Measurements from ENCODE around the gene S100A7A. TPM values are rescaled to one million over a fixed set of nuclear protein-coding genes. Genes with fewer than 3 reads are reported as not detected.

Gene S100A7A
- total and polyA plus RNA-seq, 2 donors (not counting 1 experiment from before 2014, with no cell fraction given), result not detected

GRCh38 chr1:153431427-153431826 lies 15.1 kb downstream of the S100A7A start:
- no peaks in the 10 kb centered on the region for H3K9me3 Mint-ChIP-seq (ENCODE audit: insufficient read depth)
- Histone ChIP-seq H3K36me3 (replicated peaks in 1 of 2; ENCODE audit: control extremely low read depth in 1 of 2, control insufficient read depth in 1 of 2, extremely low read depth in 1 of 2, insufficient read depth in 2 of 2, low read length in 1 of 2) (no peaks in the 10 kb centered on the region), H3K27me3 (replicated peaks in 1 of 4; ENCODE audit: control extremely low read depth in 1 of 4, control insufficient read depth in 3 of 4, insufficient read depth in 4 of 4, low read length in 3 of 4) (peaks cover 0 to 10% (median under 1%) of the 10 kb centered on the region in 4 experiments), H3K9ac (ENCODE audit: low read length) (no peak overlapping the region), H3K79me2 (ENCODE audit: control insufficient read depth, insufficient read depth, low read length) (no peaks in the 10 kb centered on the region), H3K4me3 (ENCODE audit: control extremely low read depth in 1 of 5, extremely low read depth in 1 of 5, insufficient read depth in 1 of 5, low read depth in 2 of 5, low read length in 4 of 5) (no peak overlapping the region), H3K27ac (ENCODE audit: low read length in 2 of 2) (no peak overlapping the region), H3K9me3 (ENCODE audit: control extremely low read depth in 1 of 3, control insufficient read depth in 2 of 3, insufficient read depth in 1 of 3, low read length in 2 of 3) (no peaks in the 10 kb centered on the region), H4K20me1 (ENCODE audit: control insufficient read depth, insufficient read depth, low read length, poor library complexity, severe bottlenecking) (no peaks in the 10 kb centered on the region), H2AFZ (ENCODE audit: insufficient read depth, low read depth, low read length, poor library complexity, severe bottlenecking) (no peak overlapping the region), H3K4me1 (ENCODE audit: control insufficient read depth in 2 of 2, insufficient read depth in 2 of 2, low read length in 2 of 2) (no peaks in the 10 kb centered on the region), H3K4me2 (replicated peaks; ENCODE audit: low read depth, low read length, poor library complexity, severe bottlenecking) (no peak overlapping the region)
- no peaks in the 10 kb centered on the region for H3K4me1 Mint-ChIP-seq
- H3K27me3 Mint-ChIP-seq, result peaks cover 41% of the 10 kb centered on the region
- intact Hi-C loops (cut with micrococcal nuclease), result no loop called here
- DNase-seq, result no peak
- H3K4me3 Mint-ChIP-seq, result no peak overlapping the region
- ATAC-seq (ENCODE audit: low read depth), result no peak
- TF ChIP-seq CTCF (IDR thresholded peaks at IDR 0.05) (no peak), EZH2 (IDR thresholded peaks at IDR 0.05; ENCODE audit: borderline replicate concordance, insufficient read depth, low read depth, low read length, poor library complexity, severe bottlenecking) (no peak)
- no peak overlapping the region for H3K27ac Mint-ChIP-seq
- POLR2A ChIA-PET, result no interaction called here
- WGBS (ENCODE audit: insufficient coverage), result no CpG with 5 or more reads among the region's 3 CpGs
- CTCF ChIA-PET, result no interaction called here

- Mint-ChIP-seq H3K4me1 (no peaks in the 10 kb centered on the region), H3K9me3 (ENCODE audit: insufficient read depth) (no peaks in the 10 kb centered on the region), H3K27ac (no peak overlapping the region), H3K27me3 (peaks cover 38% of the 10 kb centered on the region), H3K4me3 (no peak overlapping the region)
- H3K36me3 ChIP-seq (replicated peaks in 1 of 2; ENCODE audit: control extremely low read depth in 1 of 2, control insufficient read depth in 1 of 2, extremely low read depth in 1 of 2, insufficient read depth in 2 of 2, low read length in 1 of 2), result no peaks in the 10 kb centered on the region
- DNase-seq, result no peak
- H3K27ac ChIP-seq (ENCODE audit: low read length in 2 of 2), result no peak overlapping the region
- H3K4me1 ChIP-seq (ENCODE audit: control insufficient read depth in 2 of 2, insufficient read depth in 2 of 2, low read length in 2 of 2), result no peaks in the 10 kb centered on the region
- ATAC-seq (ENCODE audit: low read depth), result no peak
- no peaks in the 10 kb centered on the region for H3K79me2 ChIP-seq (ENCODE audit: control insufficient read depth, insufficient read depth, low read length)
- peaks cover 0 to 10% (median under 1%) of the 10 kb centered on the region in 4 experiments for H3K27me3 ChIP-seq (replicated peaks in 1 of 4; ENCODE audit: control extremely low read depth in 1 of 4, control insufficient read depth in 3 of 4, insufficient read depth in 4 of 4, low read length in 3 of 4)
- POLR2A ChIA-PET, result no interaction called here
- H2AFZ ChIP-seq (ENCODE audit: insufficient read depth, low read depth, low read length, poor library complexity, severe bottlenecking), result no peak overlapping the region
- H3K4me3 ChIP-seq (ENCODE audit: control extremely low read depth in 1 of 5, extremely low read depth in 1 of 5, insufficient read depth in 1 of 5, low read depth in 2 of 5, low read length in 4 of 5), result no peak overlapping the region
- no peaks in the 10 kb centered on the region for H3K9me3 ChIP-seq (ENCODE audit: control extremely low read depth in 1 of 3, control insufficient read depth in 2 of 3, insufficient read depth in 1 of 3, low read length in 2 of 3)
- 74% methylated on average over 3 of the region's 4 CpGs for WGBS (ENCODE audit: insufficient coverage)
- no peak overlapping the region for H3K4me2 ChIP-seq (replicated peaks; ENCODE audit: low read depth, low read length, poor library complexity, severe bottlenecking)
- H4K20me1 ChIP-seq (ENCODE audit: control insufficient read depth, insufficient read depth, low read length, poor library complexity, severe bottlenecking), result no peaks in the 10 kb centered on the region
- CTCF ChIA-PET, result no interaction called here
- H3K9ac ChIP-seq (ENCODE audit: low read length), result no peak overlapping the region
- TF ChIP-seq EZH2 (IDR thresholded peaks at IDR 0.05; ENCODE audit: borderline replicate concordance, insufficient read depth, low read depth, low read length, poor library complexity, severe bottlenecking) (no peak), CTCF (IDR thresholded peaks at IDR 0.05) (no peak)
- intact Hi-C loops (cut with micrococcal nuclease), result no loop called here
These were observed 15.6 kb downstream of the S100A7A start for GRCh38 chr1:153431928-153432327.

Data from B cell (primary cell).